ENCODE measurements around the gene SEC63.

DNA sequence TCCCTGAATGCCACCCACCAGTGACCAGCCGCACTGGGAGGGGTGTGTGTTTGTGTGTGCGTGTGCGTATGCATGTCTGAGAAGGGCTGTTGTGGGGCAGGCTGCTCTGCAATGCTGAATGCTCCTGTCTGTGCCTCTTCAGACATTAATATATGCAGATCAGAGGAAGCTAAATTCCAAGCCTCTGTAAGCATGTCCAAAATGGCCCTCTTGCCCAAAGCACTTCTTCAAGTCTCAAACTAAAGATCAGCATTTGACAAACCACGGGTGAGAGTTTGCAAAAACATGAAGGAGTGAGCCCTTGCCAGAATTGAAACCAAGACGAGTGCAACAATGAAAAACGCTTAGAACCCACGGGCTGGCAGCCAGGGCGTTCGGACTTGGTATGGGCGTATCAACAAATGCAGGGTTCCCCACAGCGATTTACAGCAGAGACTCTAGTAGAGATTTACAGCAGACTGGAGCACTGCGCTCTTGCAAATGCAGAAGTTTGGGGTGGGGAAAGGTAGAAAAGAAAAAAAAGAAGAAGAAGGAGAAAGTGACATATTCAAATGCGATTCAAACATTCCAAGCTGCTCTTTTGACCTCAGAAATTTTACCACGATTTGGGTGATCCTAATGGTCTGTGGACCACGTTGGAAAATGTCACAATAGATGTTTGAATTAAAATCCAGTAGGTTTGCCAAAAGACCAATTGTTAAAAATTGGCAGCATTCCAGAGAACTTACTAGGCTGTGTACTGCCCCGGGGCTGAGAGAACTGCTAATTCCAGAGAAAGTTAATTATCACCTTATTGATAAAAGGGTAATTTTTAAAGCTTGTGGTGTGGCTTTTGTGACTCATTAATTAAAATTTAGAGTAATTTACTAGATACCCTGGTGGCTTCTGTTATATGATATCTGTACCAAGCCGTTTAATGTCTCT, 137.4 kb downstream of the SEC63 start:
- TF ChIP-seq, protein P1, sequence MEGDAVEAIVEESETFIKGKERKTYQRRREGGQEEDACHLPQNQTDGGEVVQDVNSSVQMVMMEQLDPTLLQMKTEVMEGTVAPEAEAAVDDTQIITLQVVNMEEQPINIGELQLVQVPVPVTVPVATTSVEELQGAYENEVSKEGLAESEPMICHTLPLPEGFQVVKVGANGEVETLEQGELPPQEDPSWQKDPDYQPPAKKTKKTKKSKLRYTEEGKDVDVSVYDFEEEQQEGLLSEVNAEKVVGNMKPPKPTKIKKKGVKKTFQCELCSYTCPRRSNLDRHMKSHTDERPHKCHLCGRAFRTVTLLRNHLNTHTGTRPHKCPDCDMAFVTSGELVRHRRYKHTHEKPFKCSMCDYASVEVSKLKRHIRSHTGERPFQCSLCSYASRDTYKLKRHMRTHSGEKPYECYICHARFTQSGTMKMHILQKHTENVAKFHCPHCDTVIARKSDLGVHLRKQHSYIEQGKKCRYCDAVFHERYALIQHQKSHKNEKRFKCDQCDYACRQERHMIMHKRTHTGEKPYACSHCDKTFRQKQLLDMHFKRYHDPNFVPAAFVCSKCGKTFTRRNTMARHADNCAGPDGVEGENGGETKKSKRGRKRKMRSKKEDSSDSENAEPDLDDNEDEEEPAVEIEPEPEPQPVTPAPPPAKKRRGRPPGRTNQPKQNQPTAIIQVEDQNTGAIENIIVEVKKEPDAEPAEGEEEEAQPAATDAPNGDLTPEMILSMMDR (conservative IDR thresholded peaks at IDR 0.05) = no peak
- no peak for TF ChIP-seq EZH2 (IDR thresholded peaks at IDR 0.05; ENCODE audit: low read depth)

Data from PC-9 (cell line).